Measurements from ENCODE around the gene ATP6AP2.

Gene ATP6AP2

DNA sequence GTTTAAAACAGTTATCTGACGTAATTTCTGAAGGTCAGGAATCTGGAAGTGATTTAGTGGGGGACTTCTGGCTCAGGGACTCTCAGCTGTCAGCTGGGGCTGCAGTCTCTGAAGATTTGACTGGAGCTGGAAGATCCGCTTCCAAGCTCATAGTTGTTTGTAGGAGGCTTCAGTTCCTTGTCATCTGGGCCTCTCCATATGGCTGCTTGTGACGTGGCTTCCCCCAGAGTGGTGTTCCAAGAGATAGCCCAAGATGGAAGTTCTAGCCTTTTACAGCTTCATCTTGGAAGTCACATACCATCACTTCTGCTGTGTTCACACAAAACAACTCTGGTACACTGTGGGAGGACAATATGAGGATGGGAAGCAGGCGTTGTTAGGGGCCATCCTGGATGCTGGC lies 44.5 kb downstream of the ATP6AP2 start:
- Histone ChIP-seq H4K20me1 (ENCODE audit: control insufficient read depth, insufficient read depth, low read depth, low read length) (no peaks in the 10 kb centered on the region), H3K4me1 (ENCODE audit: control insufficient read depth, low read length) (no peaks in the 10 kb centered on the region), H3K9me2 (replicated peaks; ENCODE audit: control insufficient read depth, low read length) (no peaks in the 10 kb centered on the region), H3K36me3 (ENCODE audit: control insufficient read depth, low read length) (peaks cover 5% of the 10 kb centered on the region), H3K27me3 (ENCODE audit: control insufficient read depth, low read length) (no peaks in the 10 kb centered on the region), H3K4me2 (ENCODE audit: low read length) (no peak overlapping the region), H3K79me2 (ENCODE audit: control insufficient read depth, low read length) (no peaks in the 10 kb centered on the region), H3K9me3 (ENCODE audit: control insufficient read depth, insufficient read depth, low read length) (no peaks in the 10 kb centered on the region), H3K4me3 (ENCODE audit: low read length) (no peak overlapping the region), H3K27ac (ENCODE audit: low read depth, low read length) (no peak overlapping the region), H3F3A (ENCODE audit: control insufficient read depth, insufficient read depth) (no peaks in the 10 kb centered on the region)
- TF ChIP-seq EZH2phosphoT487 (IDR thresholded peaks at IDR 0.05; ENCODE audit: borderline replicate concordance, low read length) = no peak
- TF ChIP-seq, protein P1, sequence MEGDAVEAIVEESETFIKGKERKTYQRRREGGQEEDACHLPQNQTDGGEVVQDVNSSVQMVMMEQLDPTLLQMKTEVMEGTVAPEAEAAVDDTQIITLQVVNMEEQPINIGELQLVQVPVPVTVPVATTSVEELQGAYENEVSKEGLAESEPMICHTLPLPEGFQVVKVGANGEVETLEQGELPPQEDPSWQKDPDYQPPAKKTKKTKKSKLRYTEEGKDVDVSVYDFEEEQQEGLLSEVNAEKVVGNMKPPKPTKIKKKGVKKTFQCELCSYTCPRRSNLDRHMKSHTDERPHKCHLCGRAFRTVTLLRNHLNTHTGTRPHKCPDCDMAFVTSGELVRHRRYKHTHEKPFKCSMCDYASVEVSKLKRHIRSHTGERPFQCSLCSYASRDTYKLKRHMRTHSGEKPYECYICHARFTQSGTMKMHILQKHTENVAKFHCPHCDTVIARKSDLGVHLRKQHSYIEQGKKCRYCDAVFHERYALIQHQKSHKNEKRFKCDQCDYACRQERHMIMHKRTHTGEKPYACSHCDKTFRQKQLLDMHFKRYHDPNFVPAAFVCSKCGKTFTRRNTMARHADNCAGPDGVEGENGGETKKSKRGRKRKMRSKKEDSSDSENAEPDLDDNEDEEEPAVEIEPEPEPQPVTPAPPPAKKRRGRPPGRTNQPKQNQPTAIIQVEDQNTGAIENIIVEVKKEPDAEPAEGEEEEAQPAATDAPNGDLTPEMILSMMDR (IDR thresholded peaks at IDR 0.05; ENCODE audit: low read depth, low read length, poor library complexity, severe bottlenecking) = no peak

DNA sequence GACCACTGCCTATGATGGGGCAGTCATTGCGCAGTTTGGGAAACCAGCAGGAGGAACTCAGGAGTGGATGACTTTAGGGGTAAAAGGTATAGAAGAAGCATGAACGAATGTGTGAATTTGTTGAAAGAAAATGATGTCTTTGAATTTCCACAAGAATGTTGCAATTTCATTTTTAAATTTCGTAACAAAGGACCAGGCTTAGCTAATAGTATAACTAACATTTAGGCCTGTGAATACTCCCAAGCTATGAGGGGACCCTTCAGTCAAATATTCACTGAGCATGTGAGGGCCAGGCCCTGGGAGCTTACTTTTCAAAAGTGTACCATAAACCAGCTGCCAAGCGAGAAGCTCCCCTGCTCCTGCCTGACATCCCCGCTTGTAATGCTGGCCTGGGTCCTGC lies 47.7 kb downstream of the ATP6AP2 start:
- peaks cover 7% of the 10 kb centered on the region; the same call in 1 of the 2 replicates for H3K4me1 ChIP-seq (ENCODE audit: control insufficient read depth, low read length)
- H3F3A ChIP-seq (ENCODE audit: control insufficient read depth, insufficient read depth) = no peaks in the 10 kb centered on the region
- H3K9me3 ChIP-seq (ENCODE audit: control insufficient read depth, insufficient read depth, low read length) = no peaks in the 10 kb centered on the region
- no peak overlapping the region for H3K27ac ChIP-seq (ENCODE audit: low read depth, low read length)
- H3K4me3 ChIP-seq (ENCODE audit: low read length) = no peak overlapping the region
- H3K27me3 ChIP-seq (ENCODE audit: control insufficient read depth, low read length) = no peaks in the 10 kb centered on the region
- H3K4me2 ChIP-seq (ENCODE audit: low read length) = no peak overlapping the region
- TF ChIP-seq, protein P1 (IDR thresholded peaks at IDR 0.05; ENCODE audit: low read depth, low read length, poor library complexity, severe bottlenecking) = no peak
- TF ChIP-seq EZH2phosphoT487 (IDR thresholded peaks at IDR 0.05; ENCODE audit: borderline replicate concordance, low read length) = no peak
- H4K20me1 ChIP-seq (ENCODE audit: control insufficient read depth, insufficient read depth, low read depth, low read length) = no peaks in the 10 kb centered on the region
- peaks cover 20% of the 10 kb centered on the region for H3K36me3 ChIP-seq (ENCODE audit: control insufficient read depth, low read length)
- no peaks in the 10 kb centered on the region for H3K79me2 ChIP-seq (ENCODE audit: control insufficient read depth, low read length)
- no peaks in the 10 kb centered on the region for H3K9me2 ChIP-seq (replicated peaks; ENCODE audit: control insufficient read depth, low read length)

DNA sequence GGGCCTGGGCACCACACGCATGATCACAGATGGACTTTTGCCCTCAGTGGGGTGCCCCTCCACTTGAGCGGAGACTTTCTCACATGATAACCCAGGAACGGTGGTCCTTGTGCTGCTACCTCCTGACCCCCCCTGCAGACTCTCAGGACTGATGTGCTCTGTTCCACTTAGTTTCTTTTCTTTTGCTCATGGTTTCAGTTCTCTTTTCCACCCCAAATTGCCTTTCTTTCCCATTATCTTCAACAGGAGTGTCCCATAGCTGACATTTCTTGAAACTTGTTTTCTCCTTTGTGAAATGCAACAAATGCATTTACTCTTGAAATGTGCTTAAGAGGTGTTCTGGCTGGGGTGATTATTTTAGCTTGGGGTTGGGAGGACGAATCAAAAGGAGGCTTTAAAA lies 51.4 kb downstream of the ATP6AP2 start:
- Histone ChIP-seq H3K4me1 (ENCODE audit: control insufficient read depth, low read length) (peaks cover 7% of the 10 kb centered on the region; the same call in 1 of the 2 replicates), H3K36me3 (ENCODE audit: control insufficient read depth, low read length) (peaks cover 54% of the 10 kb centered on the region), H3K27ac (ENCODE audit: low read depth, low read length) (no peak overlapping the region), H3K4me3 (ENCODE audit: low read length) (no peak overlapping the region), H3F3A (ENCODE audit: control insufficient read depth, insufficient read depth) (no peaks in the 10 kb centered on the region), H3K4me2 (ENCODE audit: low read length) (no peak overlapping the region), H3K9me3 (ENCODE audit: control insufficient read depth, insufficient read depth, low read length) (no peaks in the 10 kb centered on the region), H3K79me2 (ENCODE audit: control insufficient read depth, low read length) (no peaks in the 10 kb centered on the region), H3K27me3 (ENCODE audit: control insufficient read depth, low read length) (no peaks in the 10 kb centered on the region), H3K9me2 (replicated peaks; ENCODE audit: control insufficient read depth, low read length) (no peaks in the 10 kb centered on the region), H4K20me1 (ENCODE audit: control insufficient read depth, insufficient read depth, low read depth, low read length) (no peaks in the 10 kb centered on the region)
- TF ChIP-seq, protein P1 (IDR thresholded peaks at IDR 0.05; ENCODE audit: low read depth, low read length, poor library complexity, severe bottlenecking) = no peak
- no peak for TF ChIP-seq EZH2phosphoT487 (IDR thresholded peaks at IDR 0.05; ENCODE audit: borderline replicate concordance, low read length)
